ENCODE measurements around the gene BCR. TPM values are rescaled to one million over a fixed set of nuclear protein-coding genes. Genes with fewer than 3 reads are reported as not detected.

Gene BCR
- total RNA-seq, 1 donor from 2014 or later, result 268 TPM

DNA sequence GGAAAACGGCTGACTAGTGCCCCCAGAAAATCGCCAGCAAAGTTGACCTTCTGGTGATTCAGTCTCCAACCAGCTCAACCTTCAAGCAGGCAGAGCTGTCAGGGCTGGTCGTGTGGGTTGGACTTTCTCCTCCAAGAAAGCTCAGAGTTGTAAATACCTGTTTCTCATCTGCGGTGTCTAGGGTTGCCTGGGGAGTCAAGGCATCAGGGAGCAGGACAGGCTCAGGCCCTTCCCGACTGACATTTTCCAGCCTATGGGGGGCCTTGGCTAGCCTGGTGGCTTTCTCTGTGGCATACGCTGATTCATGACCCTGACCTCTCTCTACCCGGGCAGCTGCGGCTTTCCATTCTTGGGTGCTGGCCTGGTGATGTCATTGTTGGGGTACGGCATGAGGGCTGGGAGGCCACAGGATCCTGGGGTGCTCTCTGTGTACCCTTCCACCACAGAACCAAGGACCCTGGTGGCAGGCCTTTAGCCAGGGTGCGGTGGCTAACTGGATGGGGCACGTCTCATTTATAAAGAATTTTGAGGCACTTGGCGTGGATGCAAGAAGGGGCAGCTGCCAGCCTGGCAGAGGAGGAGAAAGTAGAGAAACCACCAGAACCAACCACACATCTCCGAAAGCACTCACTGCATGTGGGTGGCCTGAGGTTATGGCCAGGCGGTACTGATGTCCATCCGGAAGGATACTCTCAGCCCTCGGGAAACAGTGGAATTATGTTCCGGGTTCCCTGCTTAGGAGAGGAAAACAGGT, 64.9 kb downstream of the BCR start:
- DNase-seq, result no peak
- peaks cover 23% of the 10 kb centered on the region for H3K9me3 Mint-ChIP-seq (ENCODE audit: unreplicated experiment)
- TF ChIP-seq, protein P1, sequence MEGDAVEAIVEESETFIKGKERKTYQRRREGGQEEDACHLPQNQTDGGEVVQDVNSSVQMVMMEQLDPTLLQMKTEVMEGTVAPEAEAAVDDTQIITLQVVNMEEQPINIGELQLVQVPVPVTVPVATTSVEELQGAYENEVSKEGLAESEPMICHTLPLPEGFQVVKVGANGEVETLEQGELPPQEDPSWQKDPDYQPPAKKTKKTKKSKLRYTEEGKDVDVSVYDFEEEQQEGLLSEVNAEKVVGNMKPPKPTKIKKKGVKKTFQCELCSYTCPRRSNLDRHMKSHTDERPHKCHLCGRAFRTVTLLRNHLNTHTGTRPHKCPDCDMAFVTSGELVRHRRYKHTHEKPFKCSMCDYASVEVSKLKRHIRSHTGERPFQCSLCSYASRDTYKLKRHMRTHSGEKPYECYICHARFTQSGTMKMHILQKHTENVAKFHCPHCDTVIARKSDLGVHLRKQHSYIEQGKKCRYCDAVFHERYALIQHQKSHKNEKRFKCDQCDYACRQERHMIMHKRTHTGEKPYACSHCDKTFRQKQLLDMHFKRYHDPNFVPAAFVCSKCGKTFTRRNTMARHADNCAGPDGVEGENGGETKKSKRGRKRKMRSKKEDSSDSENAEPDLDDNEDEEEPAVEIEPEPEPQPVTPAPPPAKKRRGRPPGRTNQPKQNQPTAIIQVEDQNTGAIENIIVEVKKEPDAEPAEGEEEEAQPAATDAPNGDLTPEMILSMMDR (IDR thresholded peaks at IDR 0.05; ENCODE audit: partially characterized antibody, unreplicated experiment), result no peak
- H3K4me3 Mint-ChIP-seq (ENCODE audit: unreplicated experiment), result no peak overlapping the region
- H3K27ac Mint-ChIP-seq (ENCODE audit: unreplicated experiment), result no peak overlapping the region
- peaks cover 49% of the 10 kb centered on the region for H3K4me1 Mint-ChIP-seq (ENCODE audit: low read depth, unreplicated experiment)
- no peaks in the 10 kb centered on the region for H3K36me3 Mint-ChIP-seq (ENCODE audit: unreplicated experiment)
- peaks cover 21% of the 10 kb centered on the region for H3K27me3 Mint-ChIP-seq (ENCODE audit: unreplicated experiment)

DNA sequence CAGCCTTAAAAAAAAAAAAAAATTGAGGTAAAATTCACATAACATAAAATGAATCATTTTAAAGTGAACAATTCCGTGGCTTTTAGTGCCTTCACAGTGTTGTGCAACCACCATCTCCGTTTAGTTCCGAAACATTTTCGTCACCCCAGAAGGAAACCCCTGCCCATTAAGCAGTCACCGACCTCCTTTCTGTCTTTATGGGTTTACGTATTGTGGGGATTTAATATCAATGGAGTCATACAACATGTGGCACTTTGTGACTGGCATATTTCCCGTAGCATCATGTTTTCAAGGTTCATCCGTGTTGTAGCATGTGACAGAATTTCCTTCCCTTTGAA, 65.5 kb downstream of the BCR start:
- H3K27ac Mint-ChIP-seq (ENCODE audit: unreplicated experiment), result no peak overlapping the region
- peaks cover 25% of the 10 kb centered on the region for H3K9me3 Mint-ChIP-seq (ENCODE audit: unreplicated experiment)
- TF ChIP-seq, protein P1 (IDR thresholded peaks at IDR 0.05; ENCODE audit: partially characterized antibody, unreplicated experiment), result no peak
- DNase-seq, result no peak
- H3K36me3 Mint-ChIP-seq (ENCODE audit: unreplicated experiment), result no peaks in the 10 kb centered on the region
- H3K4me1 Mint-ChIP-seq (ENCODE audit: low read depth, unreplicated experiment), result peaks cover 51% of the 10 kb centered on the region
- no peak overlapping the region for H3K4me3 Mint-ChIP-seq (ENCODE audit: unreplicated experiment)
- peaks cover 23% of the 10 kb centered on the region for H3K27me3 Mint-ChIP-seq (ENCODE audit: unreplicated experiment)

GRCh38 chr22:23246982-23247766, 66.9 kb downstream of the BCR start:
- H3K36me3 Mint-ChIP-seq (ENCODE audit: unreplicated experiment), result no peaks in the 10 kb centered on the region
- peaks cover 41% of the 10 kb centered on the region for H3K4me1 Mint-ChIP-seq (ENCODE audit: low read depth, unreplicated experiment)
- DNase-seq, result no peak
- TF ChIP-seq, protein P1 (IDR thresholded peaks at IDR 0.05; ENCODE audit: partially characterized antibody, unreplicated experiment), result no peak
- H3K27ac Mint-ChIP-seq (ENCODE audit: unreplicated experiment), result peak overlapping the region; percentile 22
- H3K27me3 Mint-ChIP-seq (ENCODE audit: unreplicated experiment), result peaks cover 20% of the 10 kb centered on the region
- H3K9me3 Mint-ChIP-seq (ENCODE audit: unreplicated experiment), result peaks cover 17% of the 10 kb centered on the region
- peak overlapping the region; percentile 34 for H3K4me3 Mint-ChIP-seq (ENCODE audit: unreplicated experiment)

DNA sequence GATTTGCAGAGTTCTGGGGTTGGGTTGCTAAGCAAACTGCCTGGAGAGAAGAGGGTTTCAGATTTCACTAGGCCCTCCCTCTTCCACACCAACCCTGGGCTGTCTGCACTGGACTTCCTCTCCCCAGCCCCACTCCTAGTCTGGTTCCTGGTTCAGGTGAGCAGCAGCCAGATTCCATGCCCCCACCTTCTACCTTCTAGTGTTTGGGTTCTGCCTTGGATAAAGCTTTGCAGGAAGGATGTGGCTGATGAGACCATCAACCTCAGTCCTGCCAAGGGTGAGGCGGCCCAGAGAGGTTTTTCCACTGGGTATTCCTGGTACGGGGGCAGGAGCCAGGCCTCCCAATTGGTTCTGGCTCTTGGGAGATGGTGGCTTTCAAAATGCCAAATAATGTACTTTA, 68.3 kb downstream of the BCR start:
- H3K36me3 Mint-ChIP-seq (ENCODE audit: unreplicated experiment), result no peaks in the 10 kb centered on the region
- peaks cover 16% of the 10 kb centered on the region for H3K27me3 Mint-ChIP-seq (ENCODE audit: unreplicated experiment)
- TF ChIP-seq, protein P1 (IDR thresholded peaks at IDR 0.05; ENCODE audit: partially characterized antibody, unreplicated experiment), result no peak
- H3K27ac Mint-ChIP-seq (ENCODE audit: unreplicated experiment), result no peak overlapping the region
- no peak overlapping the region for H3K4me3 Mint-ChIP-seq (ENCODE audit: unreplicated experiment)
- peaks cover 35% of the 10 kb centered on the region for H3K4me1 Mint-ChIP-seq (ENCODE audit: low read depth, unreplicated experiment)
- no peak for DNase-seq
- H3K9me3 Mint-ChIP-seq (ENCODE audit: unreplicated experiment), result peaks cover 27% of the 10 kb centered on the region

All from glutamatergic neuron (in vitro differentiated cells).